Measurements from ENCODE around the gene SORL1.

Gene SORL1

DNA sequence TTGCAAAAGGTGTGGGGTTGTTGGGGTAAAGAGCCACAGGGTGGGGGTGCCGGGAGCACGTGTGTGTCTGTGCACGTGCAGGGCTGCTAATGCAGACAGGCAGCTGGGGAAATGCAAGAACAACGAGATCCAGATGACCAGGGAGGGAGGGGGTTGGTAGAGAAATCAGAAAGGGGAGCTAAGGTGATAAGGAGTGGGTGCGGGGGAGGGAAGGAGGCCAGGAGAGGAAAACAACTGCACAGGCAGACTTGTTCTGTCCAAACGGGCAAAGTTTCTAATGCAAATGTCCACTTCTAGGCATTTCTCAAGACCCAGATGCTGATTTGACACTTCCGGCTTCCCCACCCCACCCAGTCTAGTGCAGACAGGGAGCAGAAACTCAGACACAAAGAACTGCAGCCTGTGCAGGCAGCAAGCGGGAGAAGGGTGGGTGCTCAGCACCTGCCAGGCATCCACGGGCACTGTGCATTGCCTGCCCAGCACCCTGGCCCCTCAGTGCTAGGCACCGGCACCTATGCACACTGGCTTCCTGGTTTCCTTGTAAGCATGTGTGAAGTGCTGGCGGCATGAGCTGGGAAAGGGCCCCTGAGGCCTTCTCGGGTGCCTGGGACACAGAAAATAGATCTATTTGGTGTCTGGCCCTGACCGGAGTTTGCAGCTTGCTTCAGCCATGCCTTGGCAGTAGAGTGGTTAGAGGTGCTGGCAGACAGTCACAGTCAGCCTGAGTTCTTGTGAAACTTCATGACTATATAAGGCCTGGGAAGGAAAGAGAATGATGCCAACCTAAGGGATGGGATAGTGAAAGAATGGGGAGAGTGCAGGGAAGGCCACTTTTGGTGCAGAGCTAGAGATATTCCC, 220.7 kb downstream of the SORL1 start:
- Mint-ChIP-seq H3K9me3 (no peaks in the 10 kb centered on the region), H3K4me3 (no peak overlapping the region), H3K4me1 (ENCODE audit: low read depth) (no peaks in the 10 kb centered on the region), H3K27me3 (ENCODE audit: low read depth) (no peaks in the 10 kb centered on the region), H3K27ac (no peak overlapping the region), H3K36me3 (ENCODE audit: low read depth) (no peaks in the 10 kb centered on the region)

DNA sequence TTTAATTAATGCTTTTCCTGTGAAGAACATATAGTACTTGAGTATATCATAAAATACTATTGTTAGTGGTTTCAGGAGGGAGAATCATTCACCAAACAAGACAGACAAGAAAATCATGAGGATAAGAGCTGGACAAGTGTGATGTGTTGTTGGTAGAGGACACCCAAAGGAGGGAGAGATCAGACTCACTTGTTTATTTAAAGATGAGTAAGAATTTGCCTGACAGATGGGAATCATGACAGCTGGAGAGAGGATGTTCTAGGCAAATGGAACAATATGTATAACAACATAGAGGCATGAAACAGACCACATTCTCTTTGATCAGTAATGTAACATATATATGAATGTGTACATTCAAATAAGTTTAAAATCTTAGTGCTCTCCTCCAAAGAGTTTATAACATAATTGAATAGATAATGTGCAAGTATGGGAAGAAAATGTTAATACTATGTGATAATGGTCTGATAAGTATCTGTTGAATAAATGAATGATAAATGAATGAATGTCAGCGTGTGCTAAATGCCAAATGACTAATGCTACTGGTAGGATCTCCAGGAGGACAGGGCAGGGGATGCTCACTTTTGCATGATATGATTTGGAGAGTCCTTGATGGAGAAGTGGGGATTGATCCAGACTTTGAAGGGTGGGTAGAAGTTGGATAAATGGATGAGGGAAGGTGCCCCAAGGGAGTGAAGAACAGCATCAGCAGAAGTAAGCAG, 229.6 kb downstream of the SORL1 start:
- Mint-ChIP-seq H3K4me1 (ENCODE audit: low read depth) (no peaks in the 10 kb centered on the region), H3K36me3 (ENCODE audit: low read depth) (no peaks in the 10 kb centered on the region), H3K27ac (no peak overlapping the region), H3K9me3 (no peaks in the 10 kb centered on the region), H3K27me3 (ENCODE audit: low read depth) (peaks cover 9% of the 10 kb centered on the region), H3K4me3 (no peak overlapping the region)

Measured in T-helper 1 cell treated with Interleukin-12 subunit alpha and Interleukin-12 subunit beta and Interleukin-4 antibody, amounts not matched to agents 30 μg/mL and 1 μg/mL, for 36 hours (primary cell).